ENCODE data around the gene LPP. TPM values are rescaled to one million over a fixed set of nuclear protein-coding genes. Genes with fewer than 3 reads are reported as not detected.
"Not testable (repeated sequence)": the region's sequence is repeated elsewhere in the genome, so short reads cannot be mapped to it uniquely, and the experiment has no call there.

The LPP gene
- total RNA-seq, 1 donor from 2014 or later: 1,791 TPM

DNA sequence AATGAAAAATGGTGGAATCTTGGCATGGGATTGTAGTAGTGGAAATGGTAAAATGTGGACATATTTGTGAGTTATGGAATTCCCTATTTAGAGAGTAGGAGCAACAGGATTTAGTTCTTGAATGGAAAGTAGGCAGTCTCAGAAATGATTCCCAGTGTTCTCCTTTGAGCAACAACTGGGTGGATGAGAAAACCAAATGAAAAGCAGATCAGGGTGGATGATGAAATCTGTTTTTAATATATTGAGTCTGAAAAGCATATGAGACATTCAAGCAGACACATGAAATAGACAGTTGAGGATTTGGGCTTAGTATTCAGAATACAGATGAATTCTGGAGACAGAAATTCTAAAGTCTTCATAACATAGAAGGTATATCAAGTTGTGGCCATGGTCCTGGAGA lies 451.3 kb downstream of the LPP start:
- H3K27ac ChIP-seq: peak overlapping the region; percentile 30 to 71
- DNase-seq (ENCODE audit: low spot score in 2 of 2): no peak
- intact Hi-C loops (cut with DNase I): loop anchor here (5.0 kb wide), 1 partner anchor 863 kb away; no protein-coding TSS in a partner anchor
- H3K9me3 ChIP-seq: peaks cover 0 to 5% of the 10 kb centered on the region in 2 donors
- no peak overlapping the region for H3K4me3 ChIP-seq
- peaks cover 6 to 30% of the 10 kb centered on the region in 2 donors for H3K4me1 ChIP-seq
- H3K27me3 ChIP-seq: no peaks in the 10 kb centered on the region
- peaks cover 14% of the 10 kb centered on the region in 2 donors for H3K36me3 ChIP-seq
- TF ChIP-seq, protein P1, sequence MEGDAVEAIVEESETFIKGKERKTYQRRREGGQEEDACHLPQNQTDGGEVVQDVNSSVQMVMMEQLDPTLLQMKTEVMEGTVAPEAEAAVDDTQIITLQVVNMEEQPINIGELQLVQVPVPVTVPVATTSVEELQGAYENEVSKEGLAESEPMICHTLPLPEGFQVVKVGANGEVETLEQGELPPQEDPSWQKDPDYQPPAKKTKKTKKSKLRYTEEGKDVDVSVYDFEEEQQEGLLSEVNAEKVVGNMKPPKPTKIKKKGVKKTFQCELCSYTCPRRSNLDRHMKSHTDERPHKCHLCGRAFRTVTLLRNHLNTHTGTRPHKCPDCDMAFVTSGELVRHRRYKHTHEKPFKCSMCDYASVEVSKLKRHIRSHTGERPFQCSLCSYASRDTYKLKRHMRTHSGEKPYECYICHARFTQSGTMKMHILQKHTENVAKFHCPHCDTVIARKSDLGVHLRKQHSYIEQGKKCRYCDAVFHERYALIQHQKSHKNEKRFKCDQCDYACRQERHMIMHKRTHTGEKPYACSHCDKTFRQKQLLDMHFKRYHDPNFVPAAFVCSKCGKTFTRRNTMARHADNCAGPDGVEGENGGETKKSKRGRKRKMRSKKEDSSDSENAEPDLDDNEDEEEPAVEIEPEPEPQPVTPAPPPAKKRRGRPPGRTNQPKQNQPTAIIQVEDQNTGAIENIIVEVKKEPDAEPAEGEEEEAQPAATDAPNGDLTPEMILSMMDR (IDR thresholded peaks at IDR 0.05): no peak

DNA sequence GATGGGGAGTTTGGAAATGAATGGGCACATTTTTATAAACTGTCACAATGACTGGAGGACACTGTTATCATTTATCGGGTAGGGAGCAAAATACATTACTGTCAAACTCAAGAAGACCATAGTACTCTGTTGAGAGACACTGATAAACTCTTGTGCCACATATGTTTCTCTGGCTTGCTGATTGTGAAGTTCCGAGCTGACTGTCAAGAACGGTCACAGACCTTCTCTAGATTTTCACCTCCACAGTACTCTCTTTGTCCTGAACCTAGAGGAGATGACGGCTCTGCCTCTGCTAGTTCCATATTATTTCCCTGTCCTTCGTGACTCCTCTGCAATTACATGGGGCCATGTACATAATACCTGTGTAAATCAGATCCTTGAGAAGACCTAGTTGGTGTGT lies 451.9 kb downstream of the LPP start:
- Histone ChIP-seq H3K9me3 (peaks cover 0 to 5% of the 10 kb centered on the region in 2 donors), H3K4me1 (peaks cover 6 to 30% of the 10 kb centered on the region in 2 donors), H3K27me3 (no peaks in the 10 kb centered on the region), H3K4me3 (no peak overlapping the region), H3K27ac (peak overlapping the region; percentile 30 to 71), H3K36me3 (peaks cover 19 to 21% of the 10 kb centered on the region in 2 donors)
- no peak for DNase-seq (ENCODE audit: low spot score in 2 of 2)
- intact Hi-C loops (cut with DNase I): loop anchor here (5.0 kb wide), 1 partner anchor 864 kb away; no protein-coding TSS in a partner anchor
- TF ChIP-seq, protein P1 (IDR thresholded peaks at IDR 0.05): no peak

DNA sequence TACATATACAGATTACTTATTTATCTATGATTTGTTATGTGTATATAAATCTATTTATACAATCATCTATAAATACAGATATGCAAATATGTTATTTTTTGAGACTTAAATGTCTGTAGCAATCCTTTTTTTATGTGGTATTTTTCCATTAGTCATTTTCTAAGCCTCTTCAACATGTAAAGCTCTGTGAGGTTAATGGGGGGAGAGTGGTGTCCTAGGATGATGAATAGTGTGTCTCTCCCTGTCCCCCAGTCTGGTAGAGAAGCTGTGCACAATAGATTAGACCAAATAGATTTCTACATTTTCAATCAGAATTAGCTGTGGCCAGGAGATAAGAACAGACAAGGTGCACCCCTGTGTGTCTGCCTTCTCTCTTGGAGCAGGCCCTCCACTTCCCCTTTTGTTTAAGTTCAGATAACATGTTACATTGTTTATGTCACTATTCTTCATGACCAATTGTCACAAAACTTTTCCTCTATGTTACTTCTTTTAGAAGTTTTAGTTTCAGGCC lies 453.9 kb downstream of the LPP start:
- DNase-seq (ENCODE audit: low spot score in 2 of 2): no peak
- Histone ChIP-seq H3K36me3 (peaks cover 19 to 27% of the 10 kb centered on the region in 2 donors), H3K9me3 (peaks cover 0 to 5% of the 10 kb centered on the region in 2 donors), H3K27ac (peak overlapping the region; percentile 44 to 71), H3K4me3 (no peak overlapping the region), H3K27me3 (no peaks in the 10 kb centered on the region), H3K4me1 (peaks cover 6 to 35% of the 10 kb centered on the region in 2 donors)
- TF ChIP-seq, protein P1 (IDR thresholded peaks at IDR 0.05): no peak
- intact Hi-C loops (cut with DNase I): loop anchor here (5.0 kb wide), 1 partner anchor 866 kb away; no protein-coding TSS in a partner anchor

DNA sequence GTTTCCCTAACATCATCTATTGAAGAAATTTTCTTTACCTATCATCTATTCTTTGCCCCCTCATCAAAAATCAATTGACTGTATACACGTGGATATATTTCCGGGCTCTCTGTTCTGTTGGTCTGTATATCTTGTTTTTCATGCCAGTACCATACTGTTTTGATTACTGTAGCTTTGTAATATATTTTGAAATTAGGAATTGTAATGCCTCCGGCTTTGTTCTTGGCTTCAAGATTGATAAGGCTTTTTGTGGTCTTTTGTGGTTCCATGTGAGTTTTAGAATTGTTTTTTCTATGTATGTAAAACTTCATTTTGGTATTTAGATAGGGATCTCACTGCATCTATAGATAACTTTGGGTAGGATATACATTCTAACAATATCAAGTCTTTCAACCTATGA lies 454.4 kb downstream of the LPP start:
- TF ChIP-seq, protein P1 (IDR thresholded peaks at IDR 0.05): no peak

DNA sequence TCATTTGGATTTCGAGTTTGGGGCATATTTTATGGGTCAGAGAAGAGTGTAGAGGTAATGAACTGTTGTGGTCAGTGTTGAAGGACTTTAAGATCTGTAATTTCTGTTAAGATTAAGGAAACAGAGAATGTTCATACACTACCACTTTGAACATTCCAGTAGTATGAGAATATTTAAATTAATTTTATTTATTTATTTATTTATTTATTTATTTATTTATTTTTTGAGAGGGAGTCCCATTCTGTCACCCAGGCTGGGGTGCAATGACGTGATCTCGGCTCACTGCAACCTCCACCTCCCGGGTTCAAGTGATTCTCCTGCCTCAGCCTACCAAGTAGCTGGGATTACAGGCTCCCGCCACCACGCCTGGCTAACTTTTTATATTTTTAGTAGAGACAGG lies 459.8 kb downstream of the LPP start:
- H3K27ac ChIP-seq; H3K27me3 ChIP-seq; H3K9me3 ChIP-seq; DNase-seq (ENCODE audit: low spot score in 2 of 2); intact Hi-C loops (cut with DNase I); H3K4me3 ChIP-seq: not testable (repeated sequence)
- Histone ChIP-seq H3K36me3 (peaks cover 19 to 27% of the 10 kb centered on the region in 2 donors), H3K4me1 (peaks cover 0 to 13% of the 10 kb centered on the region in 2 donors)

More for the DNA sequence above, 454.4 kb downstream of the LPP start:
- peaks cover 6 to 37% of the 10 kb centered on the region in 2 donors for H3K4me1 ChIP-seq
- no peak for DNase-seq (ENCODE audit: low spot score in 2 of 2)
- H3K4me3 ChIP-seq: no peak overlapping the region
- peak overlapping the region in 1 of 2 donors; percentile 71 for H3K27ac ChIP-seq
- intact Hi-C loops (cut with DNase I): loop anchor here (5.0 kb wide), 1 partner anchor 866 kb away; no protein-coding TSS in a partner anchor
- H3K27me3 ChIP-seq: no peaks in the 10 kb centered on the region
- H3K9me3 ChIP-seq: peaks cover 0 to 5% of the 10 kb centered on the region in 2 donors
- H3K36me3 ChIP-seq: peaks cover 19 to 27% of the 10 kb centered on the region in 2 donors

DNA sequence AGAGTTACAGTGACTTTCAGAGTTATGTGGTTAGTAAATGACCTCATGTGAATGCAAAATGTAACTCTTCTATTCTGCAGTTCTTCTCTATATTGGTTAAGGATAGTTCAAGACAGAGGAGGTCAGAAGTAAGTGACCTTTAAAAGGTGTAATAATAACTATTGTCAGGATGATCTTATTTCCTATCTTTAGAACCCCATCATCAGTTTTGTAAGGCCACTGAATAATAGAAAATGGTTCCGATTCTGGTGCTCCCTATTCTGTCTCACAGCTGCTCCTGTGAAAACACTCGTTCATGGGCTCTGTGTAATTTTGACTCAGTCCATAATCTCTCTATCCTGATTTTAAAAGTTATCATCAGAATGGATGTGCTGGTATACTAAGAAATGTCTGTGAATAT lies 463.3 kb downstream of the LPP start:
- Histone ChIP-seq H3K36me3 (no peaks in the 10 kb centered on the region), H3K27ac (no peak overlapping the region), H3K4me1 (peaks cover 0 to 17% of the 10 kb centered on the region in 2 donors), H3K4me3 (no peak overlapping the region), H3K27me3 (no peaks in the 10 kb centered on the region), H3K9me3 (no peaks in the 10 kb centered on the region)
- TF ChIP-seq, protein P1 (IDR thresholded peaks at IDR 0.05): no peak
- no peak for DNase-seq (ENCODE audit: low spot score in 2 of 2)
- intact Hi-C loops (cut with DNase I): no loop called here
